Thyroid gland (tissue), 4 donors: ENCODE results near the gene USP17L25. TPM values are rescaled to one million over a fixed set of nuclear protein-coding genes. Genes with fewer than 3 reads are reported as not detected.

Source experiments
- total RNA-seq, 4 donors: library from RNA; depleted of rRNA; stranded (reverse); fragments of >200 nt; gene quantifications; one replicate each; pipeline ENCODE4 v1.2.3, GENCODE V29; 2016

Gene USP17L25
- total RNA-seq, 4 donors from 2014 or later, result not detected

Other genes starting within 250 kb of the USP17L25 start
- gene FAM90A26, start 159.5 kb upstream of the USP17L25 start, total RNA-seq, result not detected
- not detected for gene USP17L10, start 119.3 kb upstream of the USP17L25 start, total RNA-seq
- not detected for gene USP17L11, start 114.5 kb upstream of the USP17L25 start, total RNA-seq
- not detected for gene USP17L12, start 109.8 kb upstream of the USP17L25 start, total RNA-seq
- gene USP17L13, start 105.0 kb upstream of the USP17L25 start, total RNA-seq, result not detected
- gene USP17L15, start 95.5 kb upstream of the USP17L25 start, total RNA-seq, result not detected
- not detected for gene USP17L17, start 86.0 kb upstream of the USP17L25 start, total RNA-seq
- gene USP17L18, start 81.3 kb upstream of the USP17L25 start, total RNA-seq, result not detected
- gene USP17L19, start 76.5 kb upstream of the USP17L25 start, total RNA-seq, result not detected
- not detected for gene USP17L20, start 71.8 kb upstream of the USP17L25 start, total RNA-seq
- gene USP17L21, start 67.0 kb upstream of the USP17L25 start, total RNA-seq, result not detected
- gene USP17L22, start 62.3 kb upstream of the USP17L25 start, total RNA-seq, result not detected
- gene USP17L24, start 4.7 kb upstream of the USP17L25 start, total RNA-seq, result not detected
- not detected for gene USP17L26, start 4.7 kb downstream of the USP17L25 start, total RNA-seq
- not detected for gene USP17L5, start 9.5 kb downstream of the USP17L25 start, total RNA-seq
- gene USP17L27, start 14.2 kb downstream of the USP17L25 start, total RNA-seq, result not detected
- gene USP17L28, start 19.0 kb downstream of the USP17L25 start, total RNA-seq, result not detected
- gene USP17L29, start 23.7 kb downstream of the USP17L25 start, total RNA-seq, result not detected
- not detected for gene USP17L30, start 33.2 kb downstream of the USP17L25 start, total RNA-seq
- not detected for gene DEFB131A, start 114.5 kb downstream of the USP17L25 start, total RNA-seq